Measurements from ENCODE around the gene CD33.
"Not testable (repeated sequence)": the region's sequence is repeated elsewhere in the genome, so short reads cannot be mapped to it uniquely, and the experiment has no call there.

The CD33 gene

DNA sequence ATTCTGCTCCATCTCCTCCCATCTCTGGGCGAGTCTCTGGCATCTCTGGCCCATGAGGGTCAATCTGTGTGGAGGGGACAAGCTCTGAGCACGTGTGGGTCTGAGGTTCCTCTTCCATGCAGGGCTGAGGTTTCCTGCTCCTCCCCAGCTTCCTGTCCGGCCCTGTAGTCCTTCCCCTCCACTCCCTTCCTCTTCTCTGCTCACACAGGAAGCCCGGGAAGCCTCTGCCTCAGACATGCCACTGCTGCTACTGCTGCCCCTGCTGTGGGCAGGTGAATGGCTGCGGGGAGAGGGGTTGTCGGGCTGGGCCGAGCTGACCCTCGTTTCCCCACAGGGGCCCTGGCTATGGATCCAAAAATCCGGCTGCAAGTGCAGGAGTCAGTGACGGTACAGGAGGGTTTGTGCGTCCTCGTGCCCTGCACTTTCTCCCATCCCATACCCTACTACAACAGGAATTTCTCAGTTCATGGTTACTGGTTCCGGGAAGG lies 14.0 kb upstream of the CD33 start:
- DNase-seq = not testable (repeated sequence)

DNA sequence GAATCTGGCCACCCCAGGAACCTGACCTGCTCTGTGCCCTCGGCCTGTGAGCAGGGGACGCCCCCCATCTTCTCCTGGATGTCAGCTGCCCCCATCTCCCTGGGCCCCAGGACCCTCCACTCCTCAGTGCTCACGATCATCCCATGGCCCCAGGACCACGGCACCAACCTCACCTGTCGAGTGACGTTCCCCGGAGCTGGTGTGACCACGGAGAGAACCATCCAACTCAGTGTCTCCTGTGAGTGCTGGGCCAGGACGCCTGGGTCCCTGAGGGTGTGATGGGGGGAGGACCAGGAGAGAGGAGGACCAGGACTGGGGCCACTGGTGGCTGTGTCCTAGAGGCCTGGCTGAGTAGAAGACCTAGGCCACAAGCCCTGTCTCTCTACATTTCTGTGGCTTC lies 13.0 kb upstream of the CD33 start:
- DNase-seq = no peak

GRCh38 chr19:51219307-51219706 lies 5.6 kb upstream of the CD33 start:
- no peak for DNase-seq

- DNase-seq = no peak
These were observed 4.9 kb upstream of the CD33 start for GRCh38 chr19:51219971-51220370.

- no peak for DNase-seq
These were observed 3.9 kb upstream of the CD33 start for GRCh38 chr19:51220996-51221395.

GRCh38 chr19:51224163-51224641 lies 678 bp upstream of the CD33 start:
- DNase-seq = no peak

DNA sequence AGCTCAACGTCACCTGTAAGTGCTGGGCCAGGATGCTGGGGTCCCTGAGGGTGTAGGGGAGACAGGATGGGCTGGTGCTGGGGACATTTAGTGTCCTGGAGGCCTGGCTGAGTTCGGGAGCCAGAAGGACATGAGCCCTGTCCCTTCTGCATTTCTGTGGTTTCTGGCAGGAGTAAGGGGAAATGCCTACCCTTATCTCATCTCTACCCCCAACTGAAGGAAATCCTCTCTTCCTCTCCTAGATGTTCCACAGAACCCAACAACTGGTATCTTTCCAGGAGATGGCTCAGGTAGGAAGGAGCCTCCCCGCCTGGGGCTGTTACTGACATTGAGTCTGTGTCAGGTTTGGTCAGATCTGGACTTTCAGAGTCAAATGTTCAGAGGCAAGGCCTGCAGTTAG lies 1.2 kb downstream of the CD33 start:
- no peak for DNase-seq

GRCh38 chr19:51227326-51227725 lies 2.4 kb downstream of the CD33 start:
- DNase-seq = no peak

- no peak for DNase-seq
These were observed 3.1 kb downstream of the CD33 start for GRCh38 chr19:51227966-51228365.

GRCh38 chr19:51240866-51241265 lies 16.0 kb downstream of the CD33 start:
- DNase-seq = no peak

- no peak for DNase-seq
These were observed 18.2 kb downstream of the CD33 start for GRCh38 chr19:51242881-51243630.

- no peak for DNase-seq
These were observed 21.3 kb downstream of the CD33 start for GRCh38 chr19:51246164-51246552.

- no peak for DNase-seq
These were observed 23.2 kb downstream of the CD33 start for GRCh38 chr19:51247972-51248590.

- DNase-seq = no peak
These were observed 26.0 kb downstream of the CD33 start, which contains the start of gene SIGLECL1 for GRCh38 chr19:51250786-51251467. Gene SIGLECL1 (plus strand): TSS chr19:51251080. CDS start chr19:51264073, 12,993 bp downstream.

- DNase-seq = no peak
These were observed 26.6 kb downstream of the CD33 start for GRCh38 chr19:51251468-51251820.

DNA sequence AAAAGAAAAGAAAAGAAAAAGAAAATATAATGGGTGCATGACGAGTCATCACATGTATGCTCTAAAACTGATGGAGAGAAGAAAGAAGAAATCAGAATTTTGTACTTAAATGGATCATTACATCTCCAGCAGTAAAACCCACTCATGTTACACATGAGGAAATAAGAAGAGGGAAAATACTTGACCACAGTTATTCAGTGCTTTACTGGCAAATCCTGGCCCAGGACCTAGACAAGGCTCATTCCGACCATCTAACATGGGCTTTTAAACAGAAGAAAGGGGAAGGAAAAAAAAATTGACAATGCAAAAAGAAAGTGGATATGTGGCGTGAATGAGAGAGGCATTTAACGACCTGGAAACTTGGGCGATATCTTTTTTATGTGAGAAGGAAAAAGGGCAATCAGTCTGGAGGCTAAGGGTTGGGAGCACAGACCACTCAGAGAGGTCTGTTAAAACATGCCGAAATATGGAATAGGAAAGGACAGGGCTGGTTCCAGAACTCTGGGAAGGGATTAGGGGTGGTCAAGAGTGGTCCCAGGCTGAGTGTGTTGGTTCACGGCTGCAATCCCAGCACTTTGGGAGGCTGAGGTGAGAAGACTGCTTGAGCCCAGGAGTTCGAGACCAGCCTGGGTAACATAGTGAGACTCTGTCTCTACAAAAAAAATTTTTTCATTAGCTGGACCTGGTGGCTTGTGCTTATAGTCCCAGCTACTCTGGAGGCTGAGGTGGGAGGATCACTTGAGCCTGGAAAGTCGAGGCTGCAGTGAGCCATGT lies 27.6 kb downstream of the CD33 start:
- DNase-seq = no peak

DNA sequence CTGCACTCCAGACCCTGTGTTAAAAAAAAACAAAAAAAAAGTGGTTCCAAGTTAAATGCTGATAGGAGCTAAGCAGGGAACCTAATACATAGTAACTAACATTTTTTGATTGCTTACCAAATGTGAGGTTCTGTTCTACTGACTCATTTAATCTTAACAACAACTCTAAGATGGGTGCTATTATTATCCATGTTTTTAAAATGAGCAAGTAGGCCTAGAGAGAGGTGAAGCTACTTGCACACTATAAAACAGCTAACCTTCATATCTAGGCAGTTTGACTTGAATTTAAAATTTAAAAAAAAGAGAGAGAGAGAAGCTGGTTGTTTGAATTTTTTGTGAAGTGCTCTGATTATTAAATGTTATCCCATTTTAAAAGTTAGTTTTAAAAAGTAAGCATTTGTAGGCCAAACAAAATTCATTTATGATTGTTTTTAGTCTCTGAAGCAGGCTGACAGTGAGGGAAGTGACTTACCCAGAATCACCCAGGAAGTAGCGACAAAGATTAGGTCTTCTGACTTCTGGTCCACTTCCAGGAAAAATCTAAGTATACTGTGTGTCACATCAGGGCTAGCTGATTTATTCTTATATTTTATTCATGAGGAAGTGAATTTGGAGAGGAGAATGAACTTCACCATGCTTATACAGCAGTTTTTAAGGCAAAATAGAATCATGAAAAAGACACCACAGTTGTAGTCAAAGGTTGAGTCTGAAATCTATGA lies 28.4 kb downstream of the CD33 start:
- no peak for DNase-seq

- no peak for DNase-seq
These were observed 31.3 kb downstream of the CD33 start for GRCh38 chr19:51256155-51256625.

DNA sequence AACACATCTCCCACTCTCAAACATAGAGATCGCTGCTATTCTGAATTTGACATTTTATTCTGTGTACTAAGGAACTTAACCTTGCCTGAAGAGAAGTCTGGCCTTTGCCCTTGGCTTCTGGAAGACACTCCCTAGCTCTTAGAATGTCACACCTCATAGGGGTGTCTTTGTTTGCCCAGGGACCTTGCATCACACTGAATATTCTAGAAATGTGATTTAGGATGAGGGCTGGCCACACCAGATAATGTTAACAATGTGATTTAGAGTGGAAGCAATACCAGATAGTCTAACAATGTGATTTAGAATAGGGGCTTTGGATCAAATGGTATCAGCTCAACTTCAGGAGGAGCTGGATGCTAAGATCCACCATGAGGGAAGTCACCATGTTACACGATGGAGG lies 32.6 kb downstream of the CD33 start:
- no peak for DNase-seq

GRCh38 chr19:51258165-51259160 lies 33.6 kb downstream of the CD33 start:
- no peak for DNase-seq
